Measurements from ENCODE around the gene SERPINE2.

DNA sequence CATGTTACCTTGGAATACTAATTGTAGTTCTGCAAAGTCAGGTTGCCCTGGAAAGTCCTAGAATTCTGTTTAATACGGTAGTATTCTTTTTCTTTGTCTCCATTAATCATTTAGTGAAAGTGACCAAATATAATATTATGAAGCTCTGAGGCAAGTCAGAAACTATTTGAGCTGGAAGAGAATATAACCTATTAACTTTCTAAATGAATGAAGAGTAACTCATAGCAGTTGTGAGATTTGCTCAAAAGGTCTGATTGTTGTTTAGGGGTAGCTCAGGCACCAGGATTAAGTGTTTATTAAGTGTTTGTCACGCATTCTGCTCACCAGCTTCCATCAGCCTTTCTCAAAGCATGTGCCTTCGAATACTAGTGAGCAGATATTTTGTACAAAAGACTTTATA lies 46.7 kb upstream of the SERPINE2 start:
- TF ChIP-seq, protein P1, sequence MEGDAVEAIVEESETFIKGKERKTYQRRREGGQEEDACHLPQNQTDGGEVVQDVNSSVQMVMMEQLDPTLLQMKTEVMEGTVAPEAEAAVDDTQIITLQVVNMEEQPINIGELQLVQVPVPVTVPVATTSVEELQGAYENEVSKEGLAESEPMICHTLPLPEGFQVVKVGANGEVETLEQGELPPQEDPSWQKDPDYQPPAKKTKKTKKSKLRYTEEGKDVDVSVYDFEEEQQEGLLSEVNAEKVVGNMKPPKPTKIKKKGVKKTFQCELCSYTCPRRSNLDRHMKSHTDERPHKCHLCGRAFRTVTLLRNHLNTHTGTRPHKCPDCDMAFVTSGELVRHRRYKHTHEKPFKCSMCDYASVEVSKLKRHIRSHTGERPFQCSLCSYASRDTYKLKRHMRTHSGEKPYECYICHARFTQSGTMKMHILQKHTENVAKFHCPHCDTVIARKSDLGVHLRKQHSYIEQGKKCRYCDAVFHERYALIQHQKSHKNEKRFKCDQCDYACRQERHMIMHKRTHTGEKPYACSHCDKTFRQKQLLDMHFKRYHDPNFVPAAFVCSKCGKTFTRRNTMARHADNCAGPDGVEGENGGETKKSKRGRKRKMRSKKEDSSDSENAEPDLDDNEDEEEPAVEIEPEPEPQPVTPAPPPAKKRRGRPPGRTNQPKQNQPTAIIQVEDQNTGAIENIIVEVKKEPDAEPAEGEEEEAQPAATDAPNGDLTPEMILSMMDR (IDR thresholded peaks at IDR 0.05): no peak
- TF ChIP-seq POLR2AphosphoS5 (IDR thresholded peaks at IDR 0.05): no peak

All from breast epithelium (tissue), 3 donors.